Stimulated activated CD4-positive, alpha-beta T cell treated with anti-CD3 and anti-CD28 coated beads, TNF-alpha, amount 100 ng/mL, for 24 hours (primary cell): ENCODE data around the gene EDNRA.

Source experiments
- DNase-seq, 3 experiments: peaks; one replicate each; pipeline ENCODE4 v3.0.0-alpha.2; 2020; ENCODE audit warnings: low read depth in 3 of 3

The EDNRA gene

DNA sequence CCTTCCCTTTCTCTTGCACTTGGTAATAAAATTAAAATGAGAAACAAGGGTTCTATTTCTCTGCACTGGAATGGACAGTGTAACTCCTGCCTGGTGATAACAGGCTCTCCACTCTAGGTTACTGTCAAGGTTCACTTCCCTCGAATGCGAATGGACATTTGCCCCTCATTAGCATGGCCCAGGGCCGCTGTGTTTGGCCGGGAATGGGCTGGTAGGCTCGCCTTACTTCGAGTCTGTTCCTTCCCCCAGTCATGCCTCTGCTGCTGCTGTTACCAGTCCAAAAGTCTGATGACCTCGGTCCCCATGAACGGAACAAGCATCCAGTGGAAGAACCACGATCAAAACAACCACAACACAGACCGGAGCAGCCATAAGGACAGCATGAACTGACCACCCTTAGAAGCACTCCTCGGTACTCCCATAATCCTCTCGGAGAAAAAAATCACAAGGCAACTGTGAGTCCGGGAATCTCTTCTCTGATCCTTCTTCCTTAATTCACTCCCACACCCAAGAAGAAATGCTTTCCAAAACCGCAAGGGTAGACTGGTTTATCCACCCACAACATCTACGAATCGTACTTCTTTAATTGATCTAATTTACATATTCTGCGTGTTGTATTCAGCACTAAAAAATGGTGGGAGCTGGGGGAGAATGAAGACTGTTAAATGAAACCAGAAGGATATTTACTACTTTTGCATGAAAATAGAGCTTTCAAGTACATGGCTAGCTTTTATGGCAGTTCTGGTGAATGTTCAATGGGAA, 61.5 kb downstream of the EDNRA start:
- DNase-seq: no peak

DNA sequence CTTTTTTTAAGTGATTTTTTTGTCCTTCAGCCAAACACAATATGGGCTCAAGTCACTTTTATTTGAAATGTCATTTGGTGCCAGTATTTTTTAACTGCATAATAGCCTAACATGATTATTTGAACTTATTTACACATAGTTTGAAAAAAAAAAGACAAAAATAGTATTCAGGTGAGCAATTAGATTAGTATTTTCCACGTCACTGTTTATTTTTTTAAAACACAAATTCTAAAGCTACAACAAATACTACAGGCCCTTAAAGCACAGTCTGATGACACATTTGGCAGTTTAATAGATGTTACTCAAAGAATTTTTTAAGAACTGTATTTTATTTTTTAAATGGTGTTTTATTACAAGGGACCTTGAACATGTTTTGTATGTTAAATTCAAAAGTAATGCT, 62.1 kb downstream of the EDNRA start:
- no peak for DNase-seq

DNA sequence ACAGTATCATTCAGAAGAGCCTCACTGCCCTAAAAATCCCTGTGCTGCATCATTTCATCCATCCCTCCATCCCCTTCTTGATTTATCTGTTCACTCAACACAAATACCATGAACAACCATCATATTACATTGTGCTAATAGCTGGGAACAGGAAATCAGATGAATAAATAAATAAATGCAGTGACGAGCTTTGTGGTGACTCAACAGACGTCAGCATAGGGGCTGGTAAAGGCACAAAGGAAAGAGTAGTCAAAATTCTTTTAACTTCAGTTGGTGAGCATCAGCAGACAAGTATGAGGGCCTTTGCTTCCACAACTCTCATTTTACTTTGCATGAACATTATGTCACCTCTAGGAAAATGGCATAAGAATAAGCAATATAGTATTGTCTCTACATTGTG, 65.5 kb downstream of the EDNRA start:
- no peak for DNase-seq

DNA sequence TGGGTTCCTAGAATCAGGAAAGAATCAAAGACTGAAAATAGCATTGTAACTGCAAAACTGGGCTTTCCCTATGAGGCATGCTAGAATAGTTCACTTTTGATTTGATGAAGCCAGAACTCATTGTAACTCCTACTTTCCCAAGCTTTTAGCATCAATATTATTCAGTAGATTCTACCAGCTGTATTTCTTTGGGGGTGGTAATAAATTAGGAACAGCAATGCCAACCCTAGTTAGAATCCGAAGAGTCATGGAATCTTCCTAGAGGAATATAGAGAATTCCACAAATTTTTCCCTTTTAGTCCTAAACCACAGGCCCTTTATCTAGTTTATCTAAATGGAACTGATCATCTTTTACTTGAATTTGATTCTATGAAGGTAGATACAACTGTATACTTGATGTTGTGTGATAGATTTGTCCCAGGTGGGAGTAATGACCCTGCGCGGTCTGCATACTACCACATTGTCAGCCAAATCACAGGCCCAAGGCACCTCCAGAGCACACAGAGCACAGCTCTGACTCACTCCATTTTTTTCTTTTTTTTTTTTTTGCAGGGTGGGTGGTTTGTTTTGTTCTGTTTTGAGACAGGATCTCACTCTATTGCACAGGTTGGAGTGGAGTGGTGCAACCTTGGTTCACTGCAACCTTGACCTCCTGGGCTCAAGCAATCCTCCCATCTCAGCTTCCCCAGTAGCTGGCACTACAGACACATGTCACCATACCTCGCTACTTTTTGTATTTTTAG, 66.6 kb downstream of the EDNRA start:
- no peak for DNase-seq

DNA sequence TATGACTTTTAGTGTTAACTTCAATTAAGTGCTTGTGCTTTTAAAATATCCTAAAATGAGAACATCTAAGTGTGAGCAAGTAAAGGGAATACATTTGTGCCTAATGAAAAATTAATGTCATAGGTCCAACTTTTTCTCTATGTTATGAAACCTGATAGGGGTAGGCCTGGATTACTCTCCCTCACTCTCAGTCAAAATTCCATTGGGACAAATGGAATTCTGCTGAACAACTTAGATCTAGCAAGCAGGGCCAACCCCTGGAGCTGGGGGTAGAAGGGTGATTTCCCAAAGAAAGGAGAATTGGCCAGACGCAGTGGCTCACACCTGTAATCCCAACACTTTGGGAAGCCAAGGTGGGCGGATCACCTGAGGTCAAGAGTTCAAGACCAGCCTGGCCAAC, 67.4 kb downstream of the EDNRA start:
- no peak for DNase-seq

DNA sequence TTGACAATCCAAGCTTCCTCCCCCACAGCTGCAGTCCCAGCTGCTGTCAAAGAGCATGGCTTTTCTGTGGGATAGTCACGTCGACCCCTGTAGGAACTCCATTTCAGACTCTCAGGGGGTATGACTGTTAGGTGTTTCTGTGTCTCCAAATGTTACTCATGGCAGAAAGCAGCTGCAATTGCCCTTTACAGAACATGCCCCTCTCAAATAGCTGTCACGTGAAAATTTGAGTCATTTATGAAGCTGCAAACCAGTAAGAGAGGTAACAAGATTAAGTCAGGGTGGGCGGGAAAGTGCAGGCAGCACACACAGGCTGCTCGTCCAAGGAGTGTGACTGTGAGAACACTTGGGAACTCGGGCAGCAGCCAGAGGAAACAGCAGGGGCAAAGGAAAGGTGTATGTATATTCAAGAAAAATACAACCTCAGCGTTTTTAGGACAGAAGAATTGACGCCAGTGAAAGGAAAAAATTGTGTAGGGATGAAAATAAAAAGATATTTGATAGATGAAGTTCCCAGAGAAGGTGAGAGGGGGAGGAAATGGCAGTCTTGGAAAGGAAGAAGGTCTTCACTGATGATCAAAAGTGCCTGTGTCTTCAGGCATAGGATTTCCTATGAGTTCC, 69.8 kb downstream of the EDNRA start:
- DNase-seq: no peak

DNA sequence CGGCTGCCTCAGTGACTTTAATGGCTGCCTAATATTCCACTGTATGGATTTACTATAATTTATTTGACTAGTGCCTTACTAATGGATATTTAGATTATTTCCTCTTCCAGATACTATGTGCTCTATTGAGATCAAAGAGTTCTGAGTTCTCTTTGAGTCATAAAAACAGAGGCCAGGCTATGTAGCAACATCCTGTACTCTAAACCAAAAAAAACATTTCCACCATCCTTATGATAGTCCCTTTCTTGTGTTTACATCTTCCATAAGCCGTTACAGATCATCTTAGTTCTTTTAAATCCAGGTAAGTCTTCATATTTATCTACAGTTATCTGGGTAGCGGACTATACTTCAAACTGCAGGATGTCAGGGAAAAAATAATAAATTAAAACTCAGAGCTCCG, 79.7 kb downstream of the EDNRA start:
- no peak for DNase-seq

DNA sequence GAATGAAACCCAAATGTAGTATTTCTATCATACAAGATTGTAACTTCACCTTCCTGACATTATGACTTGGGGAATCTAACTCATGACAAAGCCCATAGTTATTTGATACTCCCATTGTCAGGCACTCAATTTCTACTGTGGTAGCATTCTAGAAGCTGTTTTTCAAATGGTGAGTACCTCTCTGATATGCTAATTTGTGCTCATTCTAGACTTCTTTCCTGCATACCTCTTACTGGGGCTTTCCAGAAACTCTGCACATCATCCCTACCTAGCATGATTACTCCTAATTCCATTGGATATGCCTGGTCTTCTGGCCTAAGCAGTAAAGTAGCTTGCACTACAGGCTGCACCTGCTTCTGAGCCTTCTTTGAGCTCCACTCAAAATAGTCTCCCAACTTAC, 85.9 kb downstream of the EDNRA start:
- DNase-seq: no peak

DNA sequence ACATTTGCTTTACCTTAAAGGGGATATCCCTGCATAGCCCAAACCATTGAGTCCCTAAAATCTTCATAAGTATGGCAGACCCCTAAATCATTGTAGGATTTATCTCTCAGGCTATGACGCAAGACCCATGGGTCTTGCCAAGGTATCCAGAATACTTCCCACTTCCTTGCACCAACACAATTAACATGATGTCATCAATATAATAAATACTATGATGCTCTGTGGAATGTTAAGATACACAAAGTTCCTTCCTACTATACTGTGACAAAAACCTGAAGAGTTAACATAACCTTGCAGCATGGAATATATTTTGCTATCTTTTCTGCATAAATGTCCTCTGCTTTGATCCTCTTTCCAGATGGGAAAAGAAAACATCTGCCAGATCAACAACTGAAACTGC, 86.4 kb downstream of the EDNRA start:
- DNase-seq: no peak

DNA sequence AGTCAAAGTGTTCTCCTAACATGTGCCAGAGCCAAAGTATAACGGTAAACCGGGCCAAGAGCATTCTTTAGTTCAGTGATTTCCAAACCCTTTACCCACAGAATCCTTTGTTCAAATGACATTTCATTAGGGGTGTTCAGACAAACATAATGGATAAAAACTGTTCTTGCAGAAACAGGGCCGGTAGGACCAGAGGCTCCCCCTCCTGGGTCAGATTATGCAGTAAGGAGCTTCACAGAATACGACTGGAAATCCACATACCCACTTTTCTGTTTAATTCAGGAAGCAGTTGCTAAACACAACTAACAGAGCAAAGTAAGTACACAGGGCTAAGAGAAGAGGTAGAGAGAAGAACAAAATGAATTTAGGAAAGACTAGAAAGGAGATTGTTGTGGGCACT, 89.7 kb downstream of the EDNRA start:
- no peak for DNase-seq

DNA sequence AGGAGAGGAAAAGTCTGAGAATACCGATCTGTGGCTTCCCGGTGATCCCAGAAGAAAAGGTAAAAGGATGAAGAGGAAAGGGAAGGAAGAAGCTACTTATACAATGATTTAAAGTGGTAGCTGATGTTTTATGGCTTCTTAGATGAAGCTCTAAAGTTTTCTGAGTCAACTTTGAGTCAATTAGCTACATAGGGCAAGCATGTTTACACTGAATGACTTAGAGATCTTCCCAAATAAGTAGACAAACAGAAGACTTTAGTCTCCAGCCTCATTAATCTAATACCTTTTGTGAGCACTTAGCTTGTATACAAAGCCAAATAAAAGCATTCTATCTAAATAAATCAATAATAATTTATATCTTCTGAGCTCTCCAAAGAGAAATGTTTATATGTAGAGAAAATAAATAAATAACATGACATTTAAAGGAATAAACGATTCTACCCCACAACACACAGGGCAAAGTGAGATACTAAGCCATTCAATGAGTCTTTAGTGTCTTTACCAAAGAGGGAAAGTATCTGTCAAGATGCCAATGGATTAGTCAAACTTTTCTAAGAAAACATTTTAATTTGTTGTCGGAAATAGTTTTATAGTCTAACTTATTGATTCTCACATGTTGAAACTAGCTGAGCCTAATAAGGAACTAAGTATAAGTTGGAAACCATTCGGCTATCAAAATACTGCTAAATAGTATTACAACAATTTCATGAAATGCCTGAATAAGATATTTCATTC, 90.3 kb downstream of the EDNRA start:
- DNase-seq: no peak

DNA sequence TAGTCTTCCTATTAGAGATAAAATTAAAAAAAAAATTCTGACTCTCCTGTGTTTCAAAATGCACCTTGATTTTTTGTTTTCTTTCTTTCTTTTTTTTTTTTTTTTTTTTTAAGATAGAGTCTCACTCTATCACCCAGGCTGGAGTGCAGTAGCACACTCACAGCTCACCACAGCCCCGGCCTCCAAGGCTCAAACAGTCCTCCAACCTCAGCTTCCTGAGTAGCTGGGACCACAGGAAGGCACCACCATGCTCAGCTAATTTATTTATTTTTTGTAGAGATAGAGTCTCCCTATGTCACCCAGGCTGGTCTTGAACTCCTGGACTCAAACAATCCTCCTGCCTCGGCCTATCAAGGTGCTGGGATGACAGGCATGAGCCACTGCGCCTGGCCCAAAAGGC, 95.2 kb downstream of the EDNRA start:
- DNase-seq: no peak

DNA sequence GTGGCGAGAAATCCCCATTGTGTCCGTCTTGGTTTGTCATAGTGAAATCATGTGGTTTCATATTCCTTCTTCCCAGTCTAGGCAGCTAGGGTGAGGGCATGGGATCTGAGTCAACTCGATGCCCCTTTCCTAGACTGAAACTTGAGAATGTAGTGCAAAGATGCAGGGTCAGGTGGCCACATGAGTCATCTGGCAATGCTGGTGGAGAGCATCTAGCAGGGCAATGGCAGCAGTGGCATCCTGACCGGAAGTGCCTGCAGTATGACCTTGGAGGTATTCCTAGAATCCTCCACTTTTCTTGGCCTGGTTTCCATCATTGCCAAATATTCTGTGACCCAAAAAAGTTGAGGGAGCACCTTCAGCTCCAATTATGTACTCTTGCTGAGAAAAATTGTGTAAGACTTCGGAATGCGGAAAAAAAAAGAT, 97.2 kb downstream of the EDNRA start:
- no peak for DNase-seq

DNA sequence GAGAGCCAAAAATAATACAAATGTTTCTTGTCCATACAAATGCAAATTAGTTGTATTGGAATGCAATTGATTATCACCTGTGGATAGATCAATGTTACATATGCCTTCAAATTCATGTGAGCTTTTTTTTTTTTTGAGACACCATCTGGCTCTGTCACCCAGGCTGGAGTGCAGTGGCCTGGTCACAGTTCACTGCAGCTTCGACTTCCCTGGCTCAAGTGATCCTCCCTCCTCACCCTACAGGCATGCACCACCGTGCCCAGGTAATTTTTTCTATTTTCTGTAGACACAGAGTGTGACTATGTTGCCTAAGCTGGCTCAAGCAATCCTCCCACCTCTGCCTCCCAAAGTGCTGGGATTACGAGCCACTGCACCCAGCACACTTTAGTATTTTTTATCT, 97.7 kb downstream of the EDNRA start:
- DNase-seq: no peak

DNA sequence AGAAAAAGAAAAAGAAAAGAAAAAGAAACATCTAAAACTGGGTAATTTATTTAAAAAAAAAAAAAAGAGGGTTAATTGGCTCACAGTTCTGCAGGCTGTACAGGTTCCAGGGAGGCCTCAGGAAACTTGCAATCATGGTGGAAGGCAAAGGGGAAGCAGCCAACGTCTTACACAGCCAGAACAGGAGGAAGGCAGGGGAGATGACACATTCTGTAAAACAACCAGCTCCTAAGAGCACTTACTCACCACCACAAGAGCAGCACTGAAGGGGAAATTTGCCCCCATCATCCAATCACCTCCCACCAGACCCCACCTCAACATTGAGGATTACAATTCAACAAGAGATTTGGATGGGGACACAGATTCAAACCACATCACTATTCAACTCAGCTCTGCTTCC, 99.5 kb downstream of the EDNRA start:
- no peak for DNase-seq

DNA sequence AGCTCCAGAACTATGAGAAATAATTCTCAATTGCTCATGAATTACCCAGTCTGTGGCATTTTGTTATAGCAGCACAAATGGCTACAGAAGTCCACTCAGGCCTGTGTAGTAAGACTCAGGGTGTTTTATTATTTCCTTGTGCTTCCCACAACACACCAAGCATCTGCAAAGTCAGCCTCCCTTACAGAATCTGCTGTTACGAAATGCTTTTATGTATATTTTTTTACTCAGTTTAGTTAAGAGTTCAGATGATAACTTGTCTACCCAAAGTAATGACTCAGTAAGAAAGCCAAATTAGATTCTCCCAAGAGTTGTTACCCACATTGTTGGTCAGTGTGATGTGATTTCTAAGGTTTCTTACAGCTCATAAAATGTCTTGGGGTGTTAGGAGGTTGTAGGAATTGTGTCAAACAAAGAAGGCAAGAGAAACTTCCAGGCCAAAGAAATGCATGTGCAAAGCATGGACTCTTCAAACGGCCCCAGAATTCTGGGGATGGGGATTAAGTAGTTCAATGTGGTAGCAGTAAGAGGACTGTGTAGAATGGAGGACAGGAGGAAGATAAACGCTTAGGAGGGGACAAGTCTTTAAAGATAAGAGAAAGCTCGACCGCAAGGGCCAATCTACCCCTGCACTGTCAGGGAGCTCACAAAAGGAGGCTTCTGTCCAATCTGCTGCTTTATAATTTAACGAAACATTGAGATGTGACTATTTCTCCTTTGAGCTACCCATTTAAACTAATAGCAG, 100.9 kb downstream of the EDNRA start:
- DNase-seq: no peak

DNA sequence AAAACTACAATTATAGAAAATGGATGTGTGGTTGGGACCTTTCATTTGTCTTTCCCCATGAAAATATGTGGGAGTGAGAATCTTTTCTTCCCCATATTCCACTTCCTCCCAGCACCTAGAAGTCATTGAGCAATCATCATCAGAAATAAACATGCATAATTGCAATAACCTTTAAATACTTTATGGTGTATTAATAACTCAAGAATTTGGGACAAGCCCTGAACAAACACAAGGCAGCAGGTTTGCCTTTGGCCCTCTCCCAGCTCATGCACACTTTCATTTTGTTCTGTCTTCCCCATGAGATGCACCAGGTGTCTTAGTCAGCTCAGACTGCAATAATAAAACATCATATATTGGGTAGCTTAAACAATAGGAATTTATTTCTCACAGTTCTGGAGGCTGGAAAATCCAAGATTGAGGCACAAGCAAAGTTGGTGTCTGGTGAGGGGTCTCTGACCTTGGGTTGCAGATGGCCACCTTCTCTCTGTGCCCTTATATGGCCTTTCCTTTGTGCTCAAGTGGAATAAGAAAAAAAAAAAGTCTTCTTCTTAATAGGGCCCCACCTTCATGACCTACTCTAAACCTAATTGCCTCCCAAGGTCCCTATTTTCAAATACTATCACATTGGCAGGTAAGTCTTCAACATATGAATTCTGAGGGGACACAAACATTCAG, 101.6 kb downstream of the EDNRA start:
- no peak for DNase-seq

DNA sequence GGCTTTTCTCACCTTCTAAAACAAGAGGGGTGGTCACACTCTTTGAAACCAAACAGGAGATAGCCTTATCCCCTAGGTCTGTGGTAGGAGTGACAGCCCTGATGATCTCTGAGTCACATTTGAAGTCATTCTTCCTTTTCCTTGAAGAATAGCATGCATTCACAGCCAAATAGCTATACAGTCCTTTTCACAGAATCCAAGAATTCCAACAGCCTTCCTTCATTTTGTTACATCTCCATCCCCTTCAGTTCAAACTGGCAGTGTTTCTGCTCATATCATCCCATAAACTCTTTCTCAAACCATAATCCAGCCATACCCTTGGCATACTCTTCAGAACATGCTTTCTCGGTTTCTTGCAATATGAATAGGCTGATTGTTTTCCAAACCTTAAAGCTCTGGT, 103.0 kb downstream of the EDNRA start:
- no peak for DNase-seq

DNA sequence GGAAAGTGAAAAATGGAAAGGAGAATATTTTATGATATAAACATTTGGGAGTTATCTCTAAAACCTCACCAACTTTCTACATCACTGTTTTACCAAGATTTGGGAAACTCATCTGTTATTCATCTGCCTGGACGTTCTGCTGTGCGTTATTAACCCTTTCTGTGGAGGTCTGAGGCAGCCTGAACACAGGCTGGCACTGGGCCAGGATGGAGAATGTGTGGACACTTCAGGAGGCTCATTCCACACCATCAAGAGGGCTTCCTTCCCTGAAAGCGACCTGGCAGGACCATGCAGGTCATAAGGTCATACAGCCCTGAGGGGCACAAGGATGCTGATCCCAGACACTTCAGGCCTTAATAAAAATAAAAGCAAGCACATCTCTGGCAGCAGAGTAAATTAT, 105.1 kb downstream of the EDNRA start:
- DNase-seq: no peak

DNA sequence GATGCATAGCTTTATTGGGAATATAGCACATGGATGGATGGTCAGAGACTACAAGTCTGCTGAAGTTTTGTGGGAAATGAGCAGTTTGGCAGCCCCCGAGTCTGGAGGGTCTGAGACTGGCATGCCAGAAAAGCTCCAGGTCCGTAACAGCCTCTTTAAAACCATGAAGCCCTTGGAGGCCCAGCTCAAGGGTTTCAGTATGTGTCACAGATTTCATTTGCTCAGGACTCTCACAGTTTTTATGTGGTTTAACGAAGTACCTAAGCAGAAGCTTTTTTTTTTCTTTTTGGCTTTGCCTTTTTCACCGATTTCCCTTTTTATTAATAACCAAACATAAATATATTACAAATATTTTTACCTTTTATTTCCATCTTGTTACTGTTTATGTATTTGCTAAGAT, 105.7 kb downstream of the EDNRA start:
- no peak for DNase-seq

DNA sequence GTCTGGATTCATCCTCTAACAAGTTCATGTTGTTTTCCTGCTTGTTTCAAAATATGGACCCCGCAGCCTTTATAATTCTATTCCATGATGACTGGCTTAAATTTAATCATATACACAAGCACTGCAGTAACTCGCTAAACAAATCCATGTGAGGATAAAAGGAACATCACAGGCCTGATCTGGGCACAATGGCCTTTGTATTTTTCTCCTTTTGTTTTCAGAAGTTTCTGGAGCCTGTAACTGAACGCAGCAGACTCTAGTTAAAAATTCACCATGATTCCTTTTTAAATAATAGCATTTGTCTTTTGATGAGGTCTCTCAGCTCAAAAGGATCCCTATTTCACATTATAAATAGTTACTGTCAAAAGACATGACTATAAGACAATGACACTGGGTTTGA, 106.1 kb downstream of the EDNRA start:
- DNase-seq: no peak
